Measurements from ENCODE around the gene RPS6KA5.
"Not testable (repeated sequence)": the region's sequence is repeated elsewhere in the genome, so short reads cannot be mapped to it uniquely, and the experiment has no call there.

RPS6KA5 gene

DNA sequence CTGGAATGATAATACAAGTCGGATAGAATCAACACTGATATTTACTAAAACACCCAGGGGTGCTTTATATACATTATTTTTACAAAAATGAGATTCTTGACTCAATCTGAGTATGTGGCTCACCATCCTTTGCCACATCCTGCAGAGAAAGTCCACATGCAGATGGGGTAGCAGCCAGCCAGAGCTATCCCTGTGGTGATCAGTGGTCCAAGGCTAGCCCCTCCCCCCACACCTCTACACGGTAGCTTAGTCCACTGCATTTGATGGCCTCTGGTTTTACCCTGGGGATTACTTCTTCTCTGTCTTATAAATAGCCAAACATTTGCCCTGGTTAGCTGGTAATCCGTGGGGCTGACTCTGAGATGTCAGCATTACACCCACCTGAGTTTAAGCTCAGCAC is 216.1 kb downstream of the RPS6KA5 start:
- no peak overlapping the region for H3K4me3 ChIP-seq (ENCODE audit: low read depth, low read length)
- TF ChIP-seq CTCF (IDR thresholded peaks at IDR 0.05; ENCODE audit: control insufficient read depth, extremely low read depth, insufficient read depth) = no peak
- no peak for DNase-seq (ENCODE audit: low read depth)

DNA sequence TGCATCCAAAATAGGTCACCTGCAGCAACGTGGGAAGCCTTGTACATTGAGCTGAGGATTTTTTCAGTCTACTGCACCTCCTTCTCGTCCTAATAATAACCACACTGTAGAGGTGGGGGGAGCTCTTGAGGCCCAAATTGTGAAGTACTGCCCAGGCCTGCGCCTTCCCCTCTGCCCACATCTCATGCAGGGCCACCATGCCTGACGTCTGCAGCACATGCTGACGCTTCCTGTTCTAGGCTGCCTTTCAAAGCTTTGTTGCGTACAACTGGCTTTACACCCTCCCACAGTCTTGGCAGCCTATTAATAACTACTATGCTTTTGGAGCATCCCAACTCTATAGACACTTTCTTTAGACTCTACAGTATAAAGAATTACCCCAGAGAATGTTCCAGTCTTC is 217.7 kb downstream of the RPS6KA5 start:
- H3K4me3 ChIP-seq (ENCODE audit: low read depth, low read length) = no peak overlapping the region
- no peak for DNase-seq (ENCODE audit: low read depth)
- TF ChIP-seq CTCF (IDR thresholded peaks at IDR 0.05; ENCODE audit: control insufficient read depth, extremely low read depth, insufficient read depth) = no peak

- not testable (repeated sequence) for H3K4me3 ChIP-seq (ENCODE audit: low read depth, low read length); DNase-seq (ENCODE audit: low read depth)
Observed at GRCh38 chr14:90840667-90841066, 219.8 kb downstream of the RPS6KA5 start.

DNA sequence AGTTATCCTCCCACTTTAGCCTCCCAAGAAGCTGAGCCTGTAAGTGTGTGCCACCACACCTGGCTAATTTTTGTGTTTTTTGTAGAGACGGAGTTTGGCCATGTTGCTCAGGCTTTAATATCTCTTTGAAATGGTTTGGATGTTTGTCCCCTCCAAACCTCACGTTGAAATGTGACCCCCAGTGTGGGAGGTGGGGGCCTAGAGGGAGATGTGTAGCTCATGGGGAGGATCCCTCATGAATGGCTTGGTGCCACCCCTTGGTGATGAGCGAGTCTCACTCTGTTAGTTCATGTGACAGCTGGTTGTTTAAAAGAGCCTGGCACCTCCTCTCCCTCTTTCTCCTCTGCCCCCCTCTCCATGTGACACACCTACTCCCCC is 220.6 kb downstream of the RPS6KA5 start:
- no peak for TF ChIP-seq CTCF (IDR thresholded peaks at IDR 0.05; ENCODE audit: control insufficient read depth, extremely low read depth, insufficient read depth)
- no peak for DNase-seq (ENCODE audit: low read depth)
- no peak overlapping the region for H3K4me3 ChIP-seq (ENCODE audit: low read depth, low read length)

GRCh38 chr14:90839024-90839888 is 221.2 kb downstream of the RPS6KA5 start:
- DNase-seq (ENCODE audit: low read depth) = no peak
- no peak for TF ChIP-seq CTCF (IDR thresholded peaks at IDR 0.05; ENCODE audit: control insufficient read depth, extremely low read depth, insufficient read depth)
- no peak overlapping the region for H3K4me3 ChIP-seq (ENCODE audit: low read depth, low read length)

DNA sequence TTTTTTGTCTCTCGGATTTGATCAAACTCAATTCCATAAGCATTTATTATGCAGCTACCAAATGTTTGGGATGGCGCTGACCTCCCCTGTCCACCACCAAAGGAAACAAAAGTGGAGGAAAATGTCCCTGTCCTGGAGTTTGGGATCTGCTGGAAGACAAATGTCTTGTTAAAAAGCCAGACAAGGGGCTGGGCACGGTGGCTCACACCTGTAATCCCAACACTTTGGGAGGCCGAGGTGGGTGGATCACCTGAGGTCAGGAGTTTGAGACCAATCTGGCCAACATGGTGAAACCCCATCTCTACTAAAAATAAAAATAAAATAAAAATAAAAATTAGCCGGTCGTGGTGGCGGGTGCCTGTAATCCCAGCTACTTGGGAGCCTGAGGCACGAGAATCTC is 221.9 kb downstream of the RPS6KA5 start:
- H3K4me3 ChIP-seq (ENCODE audit: low read depth, low read length); DNase-seq (ENCODE audit: low read depth): not testable (repeated sequence)

- DNase-seq (ENCODE audit: low read depth) = no peak
- no peak overlapping the region for H3K4me3 ChIP-seq (ENCODE audit: low read depth, low read length)
- TF ChIP-seq CTCF (IDR thresholded peaks at IDR 0.05; ENCODE audit: control insufficient read depth, extremely low read depth, insufficient read depth) = no peak
Observed at GRCh38 chr14:90837355-90837754, 223.1 kb downstream of the RPS6KA5 start.

DNA sequence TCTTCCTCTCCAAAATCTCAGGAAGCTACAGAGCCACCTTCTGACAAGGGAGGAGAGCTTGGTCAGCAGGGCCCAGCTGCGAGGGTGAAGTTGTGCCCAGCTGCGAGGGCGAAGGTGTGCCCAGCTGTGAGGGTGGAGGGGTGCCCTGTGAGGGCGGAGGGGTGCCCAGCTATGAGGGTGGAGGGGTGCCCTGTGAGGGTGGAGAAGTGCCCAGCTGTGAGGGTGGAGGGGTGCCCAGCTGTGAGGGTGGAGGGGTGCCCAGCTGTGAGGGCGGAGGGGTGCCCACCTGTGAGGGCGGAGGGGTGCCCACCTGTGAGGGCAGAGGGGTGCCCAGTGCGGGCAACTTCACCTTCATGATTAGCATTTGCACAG is 223.8 kb downstream of the RPS6KA5 start:
- H3K4me3 ChIP-seq (ENCODE audit: low read depth, low read length) = no peak overlapping the region
- no peak for TF ChIP-seq CTCF (IDR thresholded peaks at IDR 0.05; ENCODE audit: control insufficient read depth, extremely low read depth, insufficient read depth)
- no peak for DNase-seq (ENCODE audit: low read depth)

All from LNCaP clone FGC (cell line).